Keratinocyte (primary cell): ENCODE results near the gene CPLX3. TPM values are rescaled to one million over a fixed set of nuclear protein-coding genes. Genes with fewer than 3 reads are reported as not detected.

Experiments used
- DNase-seq: peaks from one replicate; pipeline ENCODE4 v3.0.0-alpha.2; 2011; ENCODE audit warnings: low read depth, missing footprints, low spot score
- FAIRE-seq: peaks from 2 replicates; lab custom pipeline; 2011; peaks lifted over from hg19 to GRCh38; lab: Jason Lieb, UNC
- H2AFZ ChIP-seq: 2 replicates; pipeline ENCODE4 v1.6.0; 2012; ENCODE audit warnings: low read length, control low read depth, inconsistent platforms; ENCODE audit not compliant: control insufficient read depth
- H3K27ac ChIP-seq: 2 replicates; pipeline ENCODE4 v1.5.1; 2011; ENCODE audit warnings: low read length; ENCODE audit not compliant: control insufficient read depth, insufficient read depth
- H3K27me3 ChIP-seq: 3 replicates; pipeline ENCODE4 v1.6.0; 2011; ENCODE audit warnings: low read length; ENCODE audit not compliant: control insufficient read depth, insufficient read depth; ENCODE audit errors: extremely low read depth
- H3K36me3 ChIP-seq, 2 experiments: 2 replicates in 1 of 2; 3 replicates in 1 of 2; pipeline ENCODE4 v1.5.1; 2011; ENCODE audit warnings: low read length in 2 of 2, mild to moderate bottlenecking in 1 of 2; ENCODE audit not compliant: control insufficient read depth in 2 of 2, insufficient read depth in 2 of 2; ENCODE audit errors: extremely low read depth in 1 of 2
- H3K4me1 ChIP-seq: 3 replicates; pipeline ENCODE4 v1.5.1; 2011; ENCODE audit warnings: low read length; ENCODE audit not compliant: control insufficient read depth, insufficient read depth; ENCODE audit errors: extremely low read depth
- H3K4me2 ChIP-seq: 3 replicates; pipeline ENCODE4 v1.6.0; 2011; ENCODE audit warnings: low read depth, low read length; ENCODE audit not compliant: control insufficient read depth, insufficient read depth; ENCODE audit errors: extremely low read depth
- H3K4me3 ChIP-seq, 3 experiments: fragments of 200-600 bp in 1 of 3; sonication (generic) in 1 of 3; 2 replicates in 2 of 3; 3 replicates in 1 of 3; pipeline ENCODE4 v1.5.1; 2011 to 2016; ENCODE audit warnings: low read length in 3 of 3, mild to moderate bottlenecking in 3 of 3, control low read depth in 2 of 3, inconsistent platforms in 1 of 3, low read depth in 1 of 3, mixed read lengths in 1 of 3, mixed run types in 1 of 3, moderate library complexity in 1 of 3; ENCODE audit not compliant: control insufficient read depth in 2 of 3, insufficient read depth in 2 of 3; ENCODE audit errors: extremely low read depth in 1 of 3
- H3K79me2 ChIP-seq: 2 replicates; pipeline ENCODE4 v1.6.0; 2012; ENCODE audit warnings: low read length; ENCODE audit not compliant: control insufficient read depth, insufficient read depth
- H3K9ac ChIP-seq: 3 replicates; pipeline ENCODE4 v1.6.0; 2011; ENCODE audit warnings: low read length; ENCODE audit not compliant: control insufficient read depth, insufficient read depth; ENCODE audit errors: extremely low read depth
- H3K9me1 ChIP-seq: 3 replicates; pipeline ENCODE4 v1.6.0; 2011; ENCODE audit warnings: low read length; ENCODE audit not compliant: control insufficient read depth, insufficient read depth; ENCODE audit errors: extremely low read depth
- H3K9me3 ChIP-seq: 2 replicates; pipeline ENCODE4 v1.5.1; 2012; ENCODE audit warnings: low read depth, low read length; ENCODE audit not compliant: control insufficient read depth
- H4K20me1 ChIP-seq: 3 replicates; pipeline ENCODE4 v1.6.0; 2011; ENCODE audit warnings: low read length; ENCODE audit not compliant: control insufficient read depth, insufficient read depth; ENCODE audit errors: extremely low read depth
- EZH2 ChIP-seq: IDR thresholded peaks from one replicate; pipeline ENCODE4 v1.6.1; 2012; ENCODE audit warnings: inconsistent platforms, mild to moderate bottlenecking, low read length, moderate library complexity
- dilution Hi-C: fragments of 300-500 bp; cut with MboI; formaldehyde crosslinking; loops from one replicate; pipeline ENCODE4 v1.7.0; 2020; ENCODE audit warnings: low sequenced_read_pairs; ENCODE audit not compliant: extremely low pct_ligation_motif_present
- polyA plus RNA-seq, 5 experiments: library from polyadenylated mRNA; depleted of rRNA in 3 of 5; stranded (reverse) in 3 of 5; stranded (forward) in 1 of 5; unstranded in 1 of 5; fragments of >200 nt; gene quantifications; 1 replicate in 1 of 5; 2 replicates in 3 of 5; 3 replicates in 1 of 5; pipeline versions ENCODE4 v1.2.1 to v1.2.3, GENCODE V29; 2011 to 2012; ENCODE audit warnings: missing spikeins in 2 of 5, low read depth in 1 of 5, low replicate concordance in 1 of 5
- TF ChIP-seq, protein P1 (sequence below), 3 experiments: IDR thresholded peaks in 1 of 3; conservative IDR thresholded peaks in 1 of 3; optimal IDR thresholded peaks in 1 of 3; 2 replicates in 2 of 3; 3 replicates in 1 of 3; pipeline versions ENCODE3 to v1.5.1; 2011; ENCODE audit warnings: low read length in 3 of 3, mild to moderate bottlenecking in 3 of 3, moderate library complexity in 2 of 3, control low read depth in 1 of 3, inconsistent platforms in 1 of 3; ENCODE audit not compliant: insufficient read depth in 2 of 3; ENCODE audit errors: extremely low read depth in 1 of 3

CPLX3 gene
- polyA plus RNA-seq, 1 donor (not counting 4 experiments of a cell fraction or from before 2014, with no cell fraction given) = not detected

DNA sequence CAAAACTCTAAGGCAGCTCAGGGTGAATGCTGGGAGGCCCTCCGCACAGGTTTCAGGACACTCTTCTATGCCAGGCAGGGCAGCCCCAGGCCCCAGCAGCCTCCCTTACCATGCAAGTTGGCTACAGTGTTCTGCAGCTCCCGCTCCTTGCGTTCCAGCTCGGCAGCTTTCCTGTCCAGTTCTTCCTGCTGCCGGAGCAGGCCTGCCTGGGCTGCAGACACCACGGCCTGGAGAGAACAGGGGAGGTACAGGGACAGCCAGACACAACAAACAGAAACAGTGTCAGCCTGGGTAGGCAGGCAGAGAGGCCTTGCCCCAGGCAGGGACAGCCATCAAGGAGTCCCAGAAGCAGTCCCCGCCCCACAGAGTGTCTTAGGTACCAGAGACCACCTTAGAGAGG, 25.5 kb downstream of the CPLX3 start:
- FAIRE-seq (no peak), DNase-seq (no peak)
- Histone ChIP-seq H3K36me3 (peaks cover 40 to 47% of the 10 kb centered on the region in 2 experiments), H3K27me3 (no peaks in the 10 kb centered on the region), H3K4me2 (no peak overlapping the region), H4K20me1 (no peaks in the 10 kb centered on the region), H3K4me3 (no peak overlapping the region), H2AFZ (no peak overlapping the region), H3K9me1 (peaks cover 2% of the 10 kb centered on the region), H3K9ac (no peak overlapping the region), H3K79me2 (peaks cover 6% of the 10 kb centered on the region), H3K27ac (no peak overlapping the region), H3K4me1 (peaks cover 10% of the 10 kb centered on the region), H3K9me3 (no peaks in the 10 kb centered on the region)
- dilution Hi-C loops = no loop called here
- no peak for TF ChIP-seq EZH2
- TF ChIP-seq, protein P1, sequence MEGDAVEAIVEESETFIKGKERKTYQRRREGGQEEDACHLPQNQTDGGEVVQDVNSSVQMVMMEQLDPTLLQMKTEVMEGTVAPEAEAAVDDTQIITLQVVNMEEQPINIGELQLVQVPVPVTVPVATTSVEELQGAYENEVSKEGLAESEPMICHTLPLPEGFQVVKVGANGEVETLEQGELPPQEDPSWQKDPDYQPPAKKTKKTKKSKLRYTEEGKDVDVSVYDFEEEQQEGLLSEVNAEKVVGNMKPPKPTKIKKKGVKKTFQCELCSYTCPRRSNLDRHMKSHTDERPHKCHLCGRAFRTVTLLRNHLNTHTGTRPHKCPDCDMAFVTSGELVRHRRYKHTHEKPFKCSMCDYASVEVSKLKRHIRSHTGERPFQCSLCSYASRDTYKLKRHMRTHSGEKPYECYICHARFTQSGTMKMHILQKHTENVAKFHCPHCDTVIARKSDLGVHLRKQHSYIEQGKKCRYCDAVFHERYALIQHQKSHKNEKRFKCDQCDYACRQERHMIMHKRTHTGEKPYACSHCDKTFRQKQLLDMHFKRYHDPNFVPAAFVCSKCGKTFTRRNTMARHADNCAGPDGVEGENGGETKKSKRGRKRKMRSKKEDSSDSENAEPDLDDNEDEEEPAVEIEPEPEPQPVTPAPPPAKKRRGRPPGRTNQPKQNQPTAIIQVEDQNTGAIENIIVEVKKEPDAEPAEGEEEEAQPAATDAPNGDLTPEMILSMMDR (optimal IDR thresholded peaks at IDR 0.05 in 1 of 3, IDR thresholded peaks at IDR 0.05 in 1 of 3, conservative IDR thresholded peaks at IDR 0.05 in 1 of 3; ENCODE audit: extremely low read depth in 1 of 3, insufficient read depth in 2 of 3, low read length in 3 of 3) = no peak

DNA sequence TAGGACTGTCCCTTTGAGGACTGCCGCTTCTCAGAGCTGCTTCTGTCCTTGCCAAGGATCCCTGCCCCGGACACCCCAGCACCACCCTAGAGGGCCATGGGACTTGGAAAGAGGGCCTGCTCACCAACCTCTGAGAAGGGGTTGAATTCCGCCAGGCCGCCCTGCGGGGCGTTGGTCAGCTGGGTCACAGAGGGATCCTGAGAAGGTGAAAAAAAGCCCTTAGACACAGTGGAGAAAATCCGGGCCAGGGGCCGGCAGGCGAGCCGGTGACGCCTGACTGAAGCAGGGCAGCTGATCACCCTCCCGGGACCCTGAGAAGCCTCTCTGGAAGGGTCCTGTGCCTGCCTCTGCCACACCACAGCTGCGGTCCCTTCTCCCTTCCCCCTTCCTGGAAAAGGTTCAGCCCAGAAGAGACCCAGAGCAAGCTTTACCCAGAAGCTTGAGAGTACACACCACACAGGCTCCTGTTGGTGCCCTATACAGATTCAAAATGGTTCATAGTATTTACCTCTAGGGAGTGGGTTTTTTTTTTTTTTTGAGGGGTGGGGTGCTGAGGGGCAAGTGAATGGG, 28.1 kb downstream of the CPLX3 start:
- no peak overlapping the region for H3K9ac ChIP-seq
- H3K36me3 ChIP-seq = peaks cover 38 to 41% of the 10 kb centered on the region in 2 experiments
- H3K27me3 ChIP-seq = no peaks in the 10 kb centered on the region

More for the DNA sequence above, 28.1 kb downstream of the CPLX3 start:
- DNase-seq = no peak
- FAIRE-seq = no peak
- no peak for TF ChIP-seq EZH2
- TF ChIP-seq, protein P1 (optimal IDR thresholded peaks at IDR 0.05 in 1 of 3, IDR thresholded peaks at IDR 0.05 in 1 of 3, conservative IDR thresholded peaks at IDR 0.05 in 1 of 3; ENCODE audit: extremely low read depth in 1 of 3, insufficient read depth in 2 of 3, low read length in 3 of 3) = no peak
- H3K4me1 ChIP-seq = peaks cover 21% of the 10 kb centered on the region
- peaks cover 6% of the 10 kb centered on the region for H3K9me1 ChIP-seq
- peaks cover 13% of the 10 kb centered on the region for H3K79me2 ChIP-seq
- H3K4me3 ChIP-seq = no peak overlapping the region
- H2AFZ ChIP-seq = no peak overlapping the region
- no peaks in the 10 kb centered on the region for H3K9me3 ChIP-seq
- no peak overlapping the region for H3K27ac ChIP-seq
- no peak overlapping the region for H3K4me2 ChIP-seq
- dilution Hi-C loops = no loop called here
- H4K20me1 ChIP-seq = no peaks in the 10 kb centered on the region
